Left ventricle myocardium inferior (tissue), 1 donor: ENCODE measurements around the gene GPER1. TPM values are rescaled to one million over a fixed set of nuclear protein-coding genes. Genes with fewer than 3 reads are reported as not detected.

Experiments
- DNase-seq: peaks from one replicate; pipeline ENCODE4 v3.0.0-alpha.2; 2020
- H3K27ac ChIP-seq: fragments of 200-600 bp; replicated peaks from 2 replicates; pipeline ENCODE4 v1.8.0; 2021
- H3K27me3 ChIP-seq: fragments of 200-600 bp; 2 replicates; pipeline ENCODE4 v1.8.0; 2021; ENCODE audit warnings: low read depth
- H3K36me3 ChIP-seq: fragments of 200-600 bp; 2 replicates; pipeline ENCODE4 v1.8.0; 2021
- H3K4me1 ChIP-seq: fragments of 200-600 bp; 2 replicates; pipeline ENCODE4 v1.8.0; 2021
- H3K4me3 ChIP-seq: fragments of 200-600 bp; 2 replicates; pipeline ENCODE4 v1.8.0; 2021; ENCODE audit warnings: mild to moderate bottlenecking, moderate library complexity
- H3K9me3 ChIP-seq: fragments of 200-600 bp; replicated peaks from 2 replicates; pipeline ENCODE4 v1.8.0; 2021
- intact Hi-C: fragments of 100-400 bp; cut with micrococcal nuclease; formaldehyde crosslinking; loops from one replicate; pipeline ENCODE4 v1.11.0; 2022
- total RNA-seq: library from RNA; stranded (reverse); fragmentation: NEBNext Ultra II Directional; extraction: Animal tissue kit (Norgen Biotek cat#: 25700); gene quantifications from one replicate; pipeline ENCODE4 v1.2.1, GENCODE V29; 2021
- TF ChIP-seq, protein P1 (sequence below): fragments of 200-600 bp; IDR thresholded peaks from 2 replicates; pipeline ENCODE4 v1.8.0; 2021; ENCODE audit warnings: antibody characterized with exemption, mild to moderate bottlenecking, borderline replicate concordance
- donor health status: DM: no; HTN: yes; CAD: no; lungs with severe emphysema.

Gene GPER1
- total RNA-seq, 1 donor from 2014 or later, result 3.0 TPM

DNA sequence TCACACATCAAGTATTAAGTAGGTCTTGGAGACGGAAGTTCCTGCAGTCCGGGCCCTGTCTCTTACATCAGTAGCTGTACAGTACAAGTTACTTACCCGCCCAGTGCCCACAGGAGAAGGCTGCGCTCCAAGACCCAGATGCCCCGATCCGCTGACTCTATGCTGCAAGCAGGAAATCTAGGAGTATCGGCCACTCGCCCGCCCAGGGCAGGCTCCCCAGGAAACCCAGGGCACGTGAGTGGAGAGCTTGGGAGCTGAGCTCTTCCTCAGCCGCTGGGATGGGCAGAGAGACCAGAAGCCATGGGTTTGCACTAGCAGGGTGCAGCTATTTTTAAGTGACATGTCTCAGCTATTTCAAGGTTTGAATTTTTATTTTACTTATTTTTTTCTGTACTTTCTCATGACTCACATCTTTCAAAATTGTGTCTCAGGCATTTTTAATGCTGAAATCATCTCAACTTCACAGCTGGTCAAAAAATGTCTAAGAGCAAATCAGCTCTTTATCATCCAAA lies 1.9 kb upstream of the GPER1 start:
- H3K4me1 ChIP-seq, result peaks cover 43% of the 10 kb centered on the region

DNA sequence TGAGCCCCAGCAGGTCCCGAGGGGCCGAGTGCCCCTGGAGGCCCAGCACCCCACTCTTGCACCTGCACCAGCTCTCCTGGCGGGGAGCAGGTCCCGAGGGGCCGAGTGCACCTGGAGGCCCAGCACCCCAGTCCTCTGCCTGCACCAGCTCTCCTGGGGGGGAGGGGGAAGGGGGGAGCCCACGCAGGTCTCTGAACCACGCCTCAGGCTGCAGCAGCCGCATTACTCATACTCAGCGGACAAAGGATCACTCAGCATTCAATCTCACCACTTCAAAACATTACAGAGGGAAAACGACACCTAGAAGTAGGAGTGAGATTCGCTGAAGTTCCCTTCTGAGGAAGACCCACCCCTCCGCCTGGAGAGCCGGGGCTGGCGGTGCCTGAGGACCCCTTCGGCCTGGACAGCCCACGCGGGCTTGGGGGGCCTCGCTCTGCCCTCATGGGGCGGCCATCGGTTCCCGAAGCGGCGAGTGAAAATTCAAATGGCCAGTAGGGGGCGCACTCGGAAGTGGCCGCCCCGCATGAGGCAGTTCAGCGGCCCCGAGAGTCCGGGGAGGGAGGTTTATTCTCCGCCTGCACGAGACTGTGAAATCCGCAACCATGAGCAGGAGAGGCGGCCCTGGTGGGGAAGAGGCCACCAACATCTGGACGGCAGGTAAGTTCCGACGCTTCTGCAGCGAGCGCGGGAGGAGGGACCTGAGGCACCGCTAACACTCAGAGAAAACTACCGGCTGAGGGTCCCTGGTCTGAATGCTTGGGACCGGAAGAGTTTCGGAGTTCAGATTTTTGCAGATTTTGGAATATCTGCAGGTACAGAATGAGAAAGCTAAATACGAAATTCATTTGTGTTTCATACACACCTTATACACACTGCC lies 1.1 kb upstream of the GPER1 start:
- H3K9me3 ChIP-seq, result no peaks in the 10 kb centered on the region
- intact Hi-C loops, result no loop called here
- DNase-seq, result peak; percentile 74
- peaks cover 1% of the 10 kb centered on the region for H3K36me3 ChIP-seq
- H3K27ac ChIP-seq, result peak overlapping the region; percentile 73
- TF ChIP-seq, protein P1, sequence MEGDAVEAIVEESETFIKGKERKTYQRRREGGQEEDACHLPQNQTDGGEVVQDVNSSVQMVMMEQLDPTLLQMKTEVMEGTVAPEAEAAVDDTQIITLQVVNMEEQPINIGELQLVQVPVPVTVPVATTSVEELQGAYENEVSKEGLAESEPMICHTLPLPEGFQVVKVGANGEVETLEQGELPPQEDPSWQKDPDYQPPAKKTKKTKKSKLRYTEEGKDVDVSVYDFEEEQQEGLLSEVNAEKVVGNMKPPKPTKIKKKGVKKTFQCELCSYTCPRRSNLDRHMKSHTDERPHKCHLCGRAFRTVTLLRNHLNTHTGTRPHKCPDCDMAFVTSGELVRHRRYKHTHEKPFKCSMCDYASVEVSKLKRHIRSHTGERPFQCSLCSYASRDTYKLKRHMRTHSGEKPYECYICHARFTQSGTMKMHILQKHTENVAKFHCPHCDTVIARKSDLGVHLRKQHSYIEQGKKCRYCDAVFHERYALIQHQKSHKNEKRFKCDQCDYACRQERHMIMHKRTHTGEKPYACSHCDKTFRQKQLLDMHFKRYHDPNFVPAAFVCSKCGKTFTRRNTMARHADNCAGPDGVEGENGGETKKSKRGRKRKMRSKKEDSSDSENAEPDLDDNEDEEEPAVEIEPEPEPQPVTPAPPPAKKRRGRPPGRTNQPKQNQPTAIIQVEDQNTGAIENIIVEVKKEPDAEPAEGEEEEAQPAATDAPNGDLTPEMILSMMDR, result peak; percentile 93
- peak overlapping the region; percentile 62 for H3K4me3 ChIP-seq
- H3K4me1 ChIP-seq, result peaks cover 36% of the 10 kb centered on the region
- no peaks in the 10 kb centered on the region for H3K27me3 ChIP-seq

More for the DNA sequence above, 1.9 kb upstream of the GPER1 start:
- intact Hi-C loops, result no loop called here
- no peaks in the 10 kb centered on the region for H3K27me3 ChIP-seq
- no peaks in the 10 kb centered on the region for H3K9me3 ChIP-seq
- H3K27ac ChIP-seq, result no peak overlapping the region
- H3K36me3 ChIP-seq, result no peaks in the 10 kb centered on the region
- DNase-seq, result no peak
- H3K4me3 ChIP-seq, result no peak overlapping the region
- TF ChIP-seq, protein P1, result no peak

- TF ChIP-seq, protein P1, result no peak
- Histone ChIP-seq H3K4me3 (peak overlapping the region; percentile 62), H3K27ac (peak overlapping the region; percentile 73), H3K9me3 (no peaks in the 10 kb centered on the region), H3K4me1 (peaks cover 30% of the 10 kb centered on the region), H3K27me3 (no peaks in the 10 kb centered on the region), H3K36me3 (peaks cover 7% of the 10 kb centered on the region)
- no peak for DNase-seq
- intact Hi-C loops, result no loop called here
Observed at GRCh38 chr7:1087465-1087814, 473 bp upstream of the GPER1 start.

DNA sequence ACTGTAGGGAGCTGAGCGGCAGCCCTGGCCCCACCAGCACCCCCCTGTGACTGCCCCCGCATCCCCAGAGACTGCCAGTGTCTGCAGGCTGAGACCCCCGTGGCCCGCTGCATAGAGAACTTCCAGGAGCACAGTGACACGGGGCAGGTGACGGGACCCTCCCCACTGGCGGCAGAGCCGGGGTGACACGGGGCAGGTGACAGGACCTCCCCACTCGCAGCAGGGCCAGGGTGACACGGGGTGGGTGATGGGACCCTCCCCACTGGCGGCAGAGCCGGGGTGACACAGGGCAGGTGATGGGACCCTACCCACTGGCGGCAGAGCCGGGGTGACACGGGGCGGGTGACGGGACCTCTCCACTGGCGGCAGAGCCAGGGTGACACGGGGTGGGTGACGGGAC lies 2.3 kb downstream of the GPER1 start:
- H3K27me3 ChIP-seq, result no peaks in the 10 kb centered on the region
- H3K36me3 ChIP-seq, result peaks cover 13% of the 10 kb centered on the region
- no peak overlapping the region for H3K27ac ChIP-seq
- no peak overlapping the region for H3K4me3 ChIP-seq
- TF ChIP-seq, protein P1, result no peak
- no peaks in the 10 kb centered on the region for H3K9me3 ChIP-seq
- intact Hi-C loops, result no loop called here
- peaks cover 25% of the 10 kb centered on the region for H3K4me1 ChIP-seq
- DNase-seq, result no peak

DNA sequence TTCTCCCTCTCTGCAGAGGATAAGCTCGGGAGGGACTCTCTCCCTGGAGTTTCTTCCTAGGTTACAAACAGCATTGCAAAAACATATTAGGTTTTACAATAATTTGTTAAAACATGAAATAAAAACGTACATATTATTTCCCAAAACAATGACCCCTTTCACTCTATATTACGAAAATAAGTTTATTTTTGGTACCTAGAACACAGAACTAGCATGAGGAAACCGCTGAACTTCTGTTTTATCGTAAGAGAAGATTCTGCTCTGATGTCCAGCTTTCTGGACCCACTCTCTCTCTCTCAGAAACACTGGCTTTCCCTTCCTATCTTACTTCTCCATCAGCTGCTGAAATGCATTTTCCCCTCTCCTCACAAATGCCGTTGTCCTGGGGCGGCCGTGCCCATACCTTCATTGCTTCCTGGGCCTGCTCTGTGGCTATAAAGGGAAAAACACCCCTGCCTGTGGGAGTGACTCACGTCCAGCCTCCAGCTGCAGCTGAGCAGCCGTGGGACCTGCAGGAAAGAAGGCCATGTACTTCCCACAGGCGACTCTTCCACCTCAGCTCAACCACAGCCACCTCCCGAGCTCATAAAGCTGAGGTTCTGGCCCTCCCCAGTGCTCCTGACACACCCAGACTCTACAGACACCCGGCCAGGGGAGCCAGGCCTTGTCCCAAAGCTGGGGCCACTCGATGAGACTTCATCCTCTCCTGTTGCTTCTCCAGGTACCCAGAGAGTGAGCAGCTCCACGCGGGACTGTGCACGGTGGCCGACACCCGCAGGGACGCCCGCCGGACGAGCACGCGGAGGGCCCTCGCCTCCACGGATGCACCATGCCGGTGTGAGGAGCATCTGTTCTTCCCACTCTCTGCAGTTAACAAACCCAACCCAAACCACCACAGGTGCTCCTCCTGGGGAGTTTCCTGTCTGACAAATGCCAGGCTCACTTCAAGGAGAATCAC lies 3.1 kb downstream of the GPER1 start:
- H3K4me3 ChIP-seq, result no peak overlapping the region
- H3K36me3 ChIP-seq, result peaks cover 13% of the 10 kb centered on the region
- intact Hi-C loops, result no loop called here
- H3K27ac ChIP-seq, result no peak overlapping the region
- no peaks in the 10 kb centered on the region for H3K9me3 ChIP-seq
- H3K4me1 ChIP-seq, result peaks cover 32% of the 10 kb centered on the region
- DNase-seq, result no peak
- no peaks in the 10 kb centered on the region for H3K27me3 ChIP-seq
- TF ChIP-seq, protein P1, result no peak
